Fibroblast of lung (primary cell): ENCODE results near the gene C3orf70.

Experiments used
- CTCF ChIP-seq, 2 donors: IDR thresholded peaks in 1 of 2; conservative IDR thresholded peaks in 1 of 2; 1 replicate in 1 of 2; 2 replicates in 1 of 2; pipeline ENCODE4 v1.5.1; 2011 to 2012; ENCODE audit warnings: low read length in 2 of 2, control low read depth in 1 of 2, inconsistent platforms in 1 of 2, low read depth in 1 of 2, mild to moderate bottlenecking in 1 of 2
- EZH2 ChIP-seq: IDR thresholded peaks from 2 replicates; pipeline ENCODE4 v1.5.1; 2012; ENCODE audit warnings: low read length, control low read depth, mild to moderate bottlenecking; ENCODE audit errors: missing control alignments

GRCh38 chr3:185051801-185052200 is 101.1 kb downstream of the C3orf70 start:
- TF ChIP-seq CTCF (conservative IDR thresholded peaks at IDR 0.05 in 1 of 2, IDR thresholded peaks at IDR 0.05 in 1 of 2; ENCODE audit: low read depth in 1 of 2, low read length in 2 of 2) (no peak), EZH2 (no peak)
